Neural progenitor cell (in vitro differentiated cells): ENCODE results near the gene DDIT3. TPM values are rescaled to one million over a fixed set of nuclear protein-coding genes. Genes with fewer than 3 reads are reported as not detected.
A peak's percentile ranks its signal among the peaks of the same experiment; 100 is the strongest.

ENCODE experiments used
- DNase-seq: peaks from one replicate; pipeline ENCODE4 v3.0.0-alpha.2; 2016; ENCODE audit warnings: low spot score
- H2AFZ ChIP-seq: fragments of 200-600 bp; sonication (generic); replicated peaks from 2 replicates; pipeline ENCODE4 v1.6.1; 2016; ENCODE audit warnings: antibody characterized with exemption
- H3F3A ChIP-seq: fragments of 200-600 bp; sonication (generic); 2 replicates; pipeline ENCODE4 v1.6.1; 2016; ENCODE audit warnings: antibody characterized with exemption, low read depth
- H3K27ac ChIP-seq: fragments of 200-600 bp; sonication (generic); 2 replicates; pipeline ENCODE4 v1.5.1; 2016; ENCODE audit warnings: mild to moderate bottlenecking
- H3K27me3 ChIP-seq: fragments of 200-600 bp; sonication (generic); 2 replicates; pipeline ENCODE4 v1.6.1; 2016; ENCODE audit warnings: mild to moderate bottlenecking, moderate library complexity
- H3K36me3 ChIP-seq: fragments of 200-600 bp; sonication (generic); 2 replicates; pipeline ENCODE4 v1.5.1; 2016
- H3K4me1 ChIP-seq: fragments of 200-600 bp; sonication (generic); 2 replicates; pipeline ENCODE4 v1.6.1; 2016; ENCODE audit warnings: mixed run types
- H3K4me2 ChIP-seq: fragments of 200-600 bp; sonication (generic); 2 replicates; pipeline ENCODE4 v1.6.1; 2016
- H3K4me3 ChIP-seq: fragments of 200-600 bp; sonication (generic); 2 replicates; pipeline ENCODE4 v1.5.1; 2016
- H3K79me2 ChIP-seq: fragments of 200-600 bp; sonication (generic); 2 replicates; pipeline ENCODE4 v1.6.1; 2016; ENCODE audit warnings: low read depth
- H3K9ac ChIP-seq: fragments of 200-600 bp; sonication (generic); 2 replicates; pipeline ENCODE4 v1.6.1; 2016
- H3K9me3 ChIP-seq: fragments of 200-600 bp; sonication (generic); 2 replicates; pipeline ENCODE4 v1.5.1; 2016; ENCODE audit warnings: low read depth
- H4K20me1 ChIP-seq: fragments of 200-600 bp; sonication (generic); 2 replicates; pipeline ENCODE4 v1.6.1; 2016; ENCODE audit warnings: low read depth
- H3K27ac Mint-ChIP-seq: 3 replicates; pipeline ENCODE4 v1.8.0; 2021; ENCODE audit warnings: mixed read lengths
- H3K27me3 Mint-ChIP-seq: 2 replicates; pipeline ENCODE4 v1.8.0; 2022; ENCODE audit warnings: low read depth, mild to moderate bottlenecking, inconsistent platforms, moderate library complexity, mixed read lengths; ENCODE audit not compliant: insufficient read depth
- H3K36me3 Mint-ChIP-seq: 3 replicates; pipeline ENCODE4 v1.8.0; 2021; ENCODE audit warnings: mixed read lengths
- H3K4me1 Mint-ChIP-seq: 3 replicates; pipeline ENCODE4 v1.8.0; 2021; ENCODE audit warnings: mixed read lengths
- H3K4me3 Mint-ChIP-seq: 3 replicates; pipeline ENCODE4 v1.8.0; 2021; ENCODE audit warnings: mild to moderate bottlenecking, moderate library complexity, mixed read lengths
- H3K9me3 Mint-ChIP-seq: 3 replicates; pipeline ENCODE4 v1.8.0; 2020; ENCODE audit warnings: mixed read lengths
- EZH2 ChIP-seq: fragments of 200-600 bp; sonication (generic); IDR thresholded peaks from 2 replicates; pipeline ENCODE4 v1.6.1; 2017; ENCODE audit warnings: antibody characterized with exemption, mild to moderate bottlenecking, moderate library complexity
- EZH2phosphoT487 ChIP-seq: fragments of 200-600 bp; sonication (generic); IDR thresholded peaks from 2 replicates; pipeline ENCODE4 v1.6.1; 2017; ENCODE audit warnings: antibody characterized with exemption
- total RNA-seq: library from RNA; depleted of rRNA; stranded (reverse); fragments of >200 nt; gene quantifications from 2 replicates; pipeline ENCODE4 v1.2.3, GENCODE V29; 2015; ENCODE audit warnings: low replicate concordance
- TF ChIP-seq, protein P1 (sequence below): fragments of 200-600 bp; sonication (generic); IDR thresholded peaks from 2 replicates; pipeline ENCODE4 v1.5.1; 2017; ENCODE audit warnings: antibody characterized with exemption, mild to moderate bottlenecking

Gene DDIT3
- total RNA-seq, 1 donor from 2014 or later = 2.3 TPM

GRCh38 chr12:57547288-57548012 lies 27.1 kb upstream of the DDIT3 start:
- Histone ChIP-seq H3K4me1 (peaks cover 24% of the 10 kb centered on the region), H3K27me3 (peaks cover 24% of the 10 kb centered on the region), H3K79me2 (peaks cover 51% of the 10 kb centered on the region), H3K27ac (no peak overlapping the region), H3K9ac (no peak overlapping the region), H3K9me3 (no peaks in the 10 kb centered on the region), H3K36me3 (no peaks in the 10 kb centered on the region), H3K4me3 (peak overlapping the region; percentile 93), H2AFZ (peak overlapping the region; percentile 6), H3F3A (peaks cover 26% of the 10 kb centered on the region), H3K4me2 (peak overlapping the region; percentile 92), H4K20me1 (peaks cover 37% of the 10 kb centered on the region)
- TF ChIP-seq, protein P1, sequence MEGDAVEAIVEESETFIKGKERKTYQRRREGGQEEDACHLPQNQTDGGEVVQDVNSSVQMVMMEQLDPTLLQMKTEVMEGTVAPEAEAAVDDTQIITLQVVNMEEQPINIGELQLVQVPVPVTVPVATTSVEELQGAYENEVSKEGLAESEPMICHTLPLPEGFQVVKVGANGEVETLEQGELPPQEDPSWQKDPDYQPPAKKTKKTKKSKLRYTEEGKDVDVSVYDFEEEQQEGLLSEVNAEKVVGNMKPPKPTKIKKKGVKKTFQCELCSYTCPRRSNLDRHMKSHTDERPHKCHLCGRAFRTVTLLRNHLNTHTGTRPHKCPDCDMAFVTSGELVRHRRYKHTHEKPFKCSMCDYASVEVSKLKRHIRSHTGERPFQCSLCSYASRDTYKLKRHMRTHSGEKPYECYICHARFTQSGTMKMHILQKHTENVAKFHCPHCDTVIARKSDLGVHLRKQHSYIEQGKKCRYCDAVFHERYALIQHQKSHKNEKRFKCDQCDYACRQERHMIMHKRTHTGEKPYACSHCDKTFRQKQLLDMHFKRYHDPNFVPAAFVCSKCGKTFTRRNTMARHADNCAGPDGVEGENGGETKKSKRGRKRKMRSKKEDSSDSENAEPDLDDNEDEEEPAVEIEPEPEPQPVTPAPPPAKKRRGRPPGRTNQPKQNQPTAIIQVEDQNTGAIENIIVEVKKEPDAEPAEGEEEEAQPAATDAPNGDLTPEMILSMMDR = no peak
- no peak for TF ChIP-seq EZH2
- TF ChIP-seq EZH2phosphoT487 = no peak
- Mint-ChIP-seq H3K27me3 (peaks cover 36% of the 10 kb centered on the region), H3K36me3 (no peaks in the 10 kb centered on the region), H3K27ac (peak overlapping the region; percentile 96), H3K4me3 (peak overlapping the region; percentile 97), H3K4me1 (peaks cover 41% of the 10 kb centered on the region), H3K9me3 (no peaks in the 10 kb centered on the region)
- no peak for DNase-seq

DNA sequence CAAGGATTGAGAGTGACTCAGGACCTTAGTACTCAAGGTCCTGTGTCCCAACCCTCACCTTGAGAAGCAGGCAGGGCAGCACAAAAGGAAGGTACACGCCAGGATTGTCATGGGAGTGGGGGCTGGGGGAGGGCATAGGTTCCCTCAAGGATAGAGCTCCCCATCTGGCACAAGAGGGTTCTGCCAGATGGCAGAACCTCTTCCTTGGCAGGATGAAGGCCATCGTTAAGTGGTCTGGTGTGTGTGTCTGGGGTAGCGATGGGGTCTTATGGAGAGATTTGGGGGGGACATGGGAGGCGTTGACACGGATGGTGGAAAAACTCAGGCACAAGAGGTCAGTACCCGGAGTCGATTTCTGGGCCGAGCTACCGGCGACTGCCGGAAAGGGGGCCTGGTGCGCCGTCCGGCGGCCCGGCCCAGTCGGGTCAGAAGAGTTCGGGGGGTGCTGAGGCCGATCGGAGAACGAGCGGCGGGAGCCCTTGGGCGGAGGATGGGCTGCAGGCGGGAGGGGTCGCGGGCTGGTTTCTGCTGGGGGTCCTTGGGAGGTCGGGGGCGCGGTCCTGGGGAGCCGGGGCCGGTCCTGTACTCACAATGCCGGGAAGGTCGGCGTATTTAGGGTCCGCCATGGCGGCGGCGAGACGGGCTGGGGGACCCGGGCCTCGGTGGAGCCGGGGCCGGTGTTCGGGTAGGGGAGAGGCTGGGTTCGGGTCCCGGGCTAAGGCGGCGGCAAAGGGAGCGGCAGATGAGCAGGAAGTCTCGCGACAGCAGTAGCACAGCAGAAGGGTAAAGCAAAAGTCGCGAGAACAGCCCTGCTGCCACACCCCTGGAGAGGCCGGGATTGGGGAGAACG lies 26.3 kb upstream of the DDIT3 start, which contains the start of gene DCTN2:
Gene DCTN2, minus strand, starts transcription at position 755 of the 850 bp plus-strand sequence. Its CDS starts 129 bp downstream, at position 626.
- Histone ChIP-seq H3K27ac (no peak within 1 kb of the TSS), H3K79me2 (peaks cover 47% of the 10 kb centered on the region)
- DNase-seq = peak; percentile 98

DNA sequence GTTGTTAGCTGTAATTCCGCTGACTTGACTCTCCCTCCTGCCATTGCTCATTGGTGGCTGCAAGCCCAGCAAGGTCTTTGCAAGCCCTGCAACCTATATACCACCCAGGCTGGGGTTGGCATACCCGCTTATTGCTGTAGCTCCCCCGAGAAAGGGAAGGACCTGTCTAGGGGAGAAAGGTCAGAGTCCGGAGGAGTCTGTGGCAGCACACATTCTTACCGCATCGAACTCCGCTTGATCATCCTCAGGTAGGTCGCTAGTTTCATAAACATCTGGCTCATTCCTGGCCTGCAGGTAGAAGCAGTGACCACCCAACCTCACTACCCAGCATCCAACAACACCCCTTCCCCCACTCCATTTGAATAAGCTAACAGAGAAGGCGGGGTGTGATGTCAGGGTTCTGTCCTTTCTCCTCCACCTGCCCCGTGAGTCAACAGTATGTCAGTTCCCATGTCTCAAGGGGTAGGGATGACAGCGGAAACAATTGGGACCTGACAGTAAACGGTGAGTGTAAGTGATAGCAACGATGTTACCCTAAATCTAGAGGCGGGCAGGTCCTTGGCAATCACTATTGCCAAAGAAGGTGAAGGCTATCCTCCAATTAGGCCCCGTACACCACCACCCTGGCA lies 25.6 kb upstream of the DDIT3 start:
- Histone ChIP-seq H3K4me1 (peaks cover 15% of the 10 kb centered on the region), H3K9ac (peak overlapping the region; percentile 98), H3K4me3 (peak overlapping the region; percentile 93), H3K36me3 (no peaks in the 10 kb centered on the region), H3K4me2 (peak overlapping the region; percentile 92), H2AFZ (no peak overlapping the region), H3K27me3 (peaks cover 24% of the 10 kb centered on the region), H4K20me1 (peaks cover 27% of the 10 kb centered on the region), H3F3A (peaks cover 18% of the 10 kb centered on the region), H3K9me3 (no peaks in the 10 kb centered on the region), H3K27ac (no peak overlapping the region), H3K79me2 (peaks cover 40% of the 10 kb centered on the region)
- peaks cover 3% of the 10 kb centered on the region for H3K36me3 Mint-ChIP-seq
- H3K4me1 Mint-ChIP-seq = peaks cover 30% of the 10 kb centered on the region
- H3K4me3 Mint-ChIP-seq = peak overlapping the region; percentile 97
- TF ChIP-seq, protein P1 = no peak
- TF ChIP-seq EZH2phosphoT487 (no peak), EZH2 (no peak)
- no peaks in the 10 kb centered on the region for H3K9me3 Mint-ChIP-seq
- peak overlapping the region; percentile 96 for H3K27ac Mint-ChIP-seq
- peaks cover 27% of the 10 kb centered on the region for H3K27me3 Mint-ChIP-seq
- no peak for DNase-seq

More for the DNA sequence above, 26.3 kb upstream of the DDIT3 start, which contains the start of gene DCTN2:
- H3K9ac ChIP-seq = peak within 1 kb of the TSS; percentile 98
- H2AFZ ChIP-seq = peak within 1 kb of the TSS; percentile 95
- H3K4me3 Mint-ChIP-seq = peak within 1 kb of the TSS; percentile 97
- TF ChIP-seq EZH2phosphoT487 = no peak
- TF ChIP-seq, protein P1 = peak; percentile 7
- no peak for TF ChIP-seq EZH2
- no peaks in the 10 kb centered on the region for H3K9me3 ChIP-seq
- H3K36me3 ChIP-seq = no peaks in the 10 kb centered on the region
- H3K4me1 Mint-ChIP-seq = peaks cover 33% of the 10 kb centered on the region
- peaks cover 30% of the 10 kb centered on the region for H3K27me3 Mint-ChIP-seq
- no peaks in the 10 kb centered on the region for H3K36me3 Mint-ChIP-seq
- peak within 1 kb of the TSS; percentile 93 for H3K4me3 ChIP-seq
- peaks cover 18% of the 10 kb centered on the region for H3F3A ChIP-seq
- H3K27me3 ChIP-seq = peaks cover 24% of the 10 kb centered on the region
- H4K20me1 ChIP-seq = peaks cover 30% of the 10 kb centered on the region
- no peaks in the 10 kb centered on the region for H3K9me3 Mint-ChIP-seq
- H3K27ac Mint-ChIP-seq = peak within 1 kb of the TSS; percentile 96
- peaks cover 16% of the 10 kb centered on the region for H3K4me1 ChIP-seq
- peak within 1 kb of the TSS; percentile 92 for H3K4me2 ChIP-seq
